ENCODE results near the gene MICALL2.

MICALL2 gene

GRCh38 chr7:1502845-1503244, 43.6 kb upstream of the MICALL2 start:
- no peak overlapping the region for H3K27ac ChIP-seq
- peaks cover 26% of the 10 kb centered on the region for H3K36me3 ChIP-seq (replicated peaks)
- H3K27me3 ChIP-seq (replicated peaks) = no peaks in the 10 kb centered on the region
- no peak for TF ChIP-seq CTCF (IDR thresholded peaks at IDR 0.05; ENCODE audit: low read depth, low read length, missing control alignments)
- H3K4me3 ChIP-seq (ENCODE audit: low read depth, low read length) = peak overlapping the region; percentile 77
- DNase-seq = no peak
- in situ Hi-C loops (cut with HindIII; ENCODE audit: low pct_ligation_motif_present, low sequenced_read_pairs) = no loop called here

- Histone ChIP-seq H3K27me3 (replicated peaks) (no peaks in the 10 kb centered on the region), H3K36me3 (replicated peaks) (peaks cover 37% of the 10 kb centered on the region), H3K27ac (no peak overlapping the region), H3K4me3 (ENCODE audit: low read depth, low read length) (no peak overlapping the region)
- DNase-seq = no peak
- TF ChIP-seq CTCF (IDR thresholded peaks at IDR 0.05; ENCODE audit: low read depth, low read length, missing control alignments) = no peak
- in situ Hi-C loops (cut with HindIII; ENCODE audit: low pct_ligation_motif_present, low sequenced_read_pairs) = no loop called here
Observed at GRCh38 chr7:1501487-1502270, 42.4 kb upstream of the MICALL2 start.

GRCh38 chr7:1500064-1500807, 41.0 kb upstream of the MICALL2 start:
- no peak for DNase-seq
- no peak overlapping the region for H3K4me3 ChIP-seq (ENCODE audit: low read depth, low read length)
- in situ Hi-C loops (cut with HindIII; ENCODE audit: low pct_ligation_motif_present, low sequenced_read_pairs) = no loop called here
- H3K36me3 ChIP-seq (replicated peaks) = peaks cover 45% of the 10 kb centered on the region
- no peaks in the 10 kb centered on the region for H3K27me3 ChIP-seq (replicated peaks)
- TF ChIP-seq CTCF (IDR thresholded peaks at IDR 0.05; ENCODE audit: low read depth, low read length, missing control alignments) = no peak
- no peak overlapping the region for H3K27ac ChIP-seq

GRCh38 chr7:1499367-1500029, 40.2 kb upstream of the MICALL2 start:
- in situ Hi-C loops (cut with HindIII; ENCODE audit: low pct_ligation_motif_present, low sequenced_read_pairs) = no loop called here
- Histone ChIP-seq H3K4me3 (ENCODE audit: low read depth, low read length) (no peak overlapping the region), H3K27me3 (replicated peaks) (no peaks in the 10 kb centered on the region), H3K36me3 (replicated peaks) (peaks cover 45% of the 10 kb centered on the region), H3K27ac (no peak overlapping the region)
- no peak for DNase-seq
- TF ChIP-seq CTCF (IDR thresholded peaks at IDR 0.05; ENCODE audit: low read depth, low read length, missing control alignments) = no peak

GRCh38 chr7:1498370-1499305, 39.4 kb upstream of the MICALL2 start:
- in situ Hi-C loops (cut with HindIII; ENCODE audit: low pct_ligation_motif_present, low sequenced_read_pairs) = no loop called here

More at GRCh38 chr7:1498370-1499305, 39.4 kb upstream of the MICALL2 start:
- Histone ChIP-seq H3K27ac (no peak overlapping the region), H3K27me3 (replicated peaks) (no peaks in the 10 kb centered on the region), H3K36me3 (replicated peaks) (peaks cover 46% of the 10 kb centered on the region), H3K4me3 (ENCODE audit: low read depth, low read length) (no peak overlapping the region)
- no peak for DNase-seq
- no peak for TF ChIP-seq CTCF (IDR thresholded peaks at IDR 0.05; ENCODE audit: low read depth, low read length, missing control alignments)

Data from brain microvascular endothelial cell (primary cell).